ENCODE results near the gene CMSS1.

Gene CMSS1

DNA sequence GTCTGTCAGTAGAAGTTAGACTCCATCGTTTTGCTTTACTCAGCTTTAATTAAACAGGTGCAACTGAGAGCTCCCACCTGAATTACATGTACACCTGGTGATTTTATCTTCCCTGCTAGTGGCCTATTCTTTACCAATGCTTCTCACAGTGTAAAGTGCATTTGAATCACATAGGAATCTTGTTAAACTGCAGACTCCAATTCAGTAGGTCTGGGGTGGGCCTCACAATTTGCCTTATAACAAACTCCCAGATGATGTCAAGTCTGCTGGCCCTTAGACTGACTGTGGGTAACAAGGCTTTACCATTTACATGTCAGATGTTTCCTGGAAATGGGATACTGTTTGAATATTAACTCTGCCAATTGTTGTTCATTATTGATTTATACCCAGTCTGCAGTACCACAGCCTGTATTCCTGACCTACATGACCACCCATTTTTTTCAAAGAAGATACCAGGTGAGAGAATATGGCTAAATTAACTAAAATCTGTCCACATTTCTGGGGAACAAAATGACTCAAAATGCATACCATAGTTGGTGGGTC lies 37.2 kb downstream of the CMSS1 start:
- DNase-seq (ENCODE audit: low spot score): no peak

DNA sequence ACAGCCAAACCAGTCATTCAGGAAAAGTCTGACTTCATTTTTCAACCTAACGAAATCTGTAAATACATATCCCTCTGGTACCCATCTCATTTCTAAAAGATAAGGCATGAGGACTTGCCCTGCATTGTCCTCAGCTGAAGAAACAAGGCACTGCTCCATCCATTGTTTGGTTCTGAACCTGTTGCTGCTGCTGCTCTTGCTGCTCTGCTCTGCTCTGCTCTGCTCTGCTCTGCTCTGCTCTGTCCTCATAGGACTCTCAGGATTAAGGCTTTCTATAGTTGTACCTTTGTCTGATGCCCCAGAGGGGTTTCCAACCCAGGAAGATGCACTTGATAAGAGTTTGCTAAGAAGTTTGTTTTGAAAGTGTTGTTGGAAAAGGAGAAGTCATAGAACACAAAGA lies 38.2 kb downstream of the CMSS1 start:
- no peak for DNase-seq (ENCODE audit: low spot score)

DNA sequence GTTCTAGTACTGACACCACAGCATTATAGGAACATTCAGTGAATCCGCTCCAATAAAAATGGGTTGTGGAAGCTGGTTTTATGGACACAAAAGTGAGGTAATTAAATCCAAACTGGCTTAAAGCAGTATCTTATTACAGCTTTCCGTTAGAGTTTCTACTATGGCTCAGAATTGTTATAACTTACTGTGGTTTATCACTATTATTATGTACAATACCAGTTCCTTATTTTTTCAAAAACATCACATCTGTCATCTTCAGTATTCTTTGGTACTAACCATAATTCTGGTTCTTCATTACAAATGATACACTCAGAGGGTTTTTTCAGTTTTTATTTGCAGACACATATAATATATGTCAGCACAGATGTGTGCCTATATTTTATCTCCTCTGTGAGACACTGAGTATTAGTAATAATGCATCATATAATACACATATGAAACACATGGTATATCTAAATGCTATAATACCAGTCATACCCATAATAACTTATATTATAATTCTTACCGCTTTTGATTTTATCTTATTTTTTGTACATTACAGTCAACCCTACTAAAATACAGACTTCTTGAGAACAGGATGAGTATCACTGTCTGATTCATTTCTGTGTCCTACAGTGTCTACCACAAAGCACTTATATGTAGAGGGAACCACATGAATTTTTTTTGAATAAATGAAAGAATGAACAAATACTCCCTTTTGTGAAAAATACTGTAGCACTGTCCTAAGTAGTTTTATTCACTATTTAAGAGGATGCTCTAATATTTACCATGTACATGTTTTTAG lies 39.0 kb downstream of the CMSS1 start:
- no peak for DNase-seq (ENCODE audit: low spot score)

- DNase-seq (ENCODE audit: low spot score): no peak
Observed at GRCh38 chr3:99857278-99857677, 39.6 kb downstream of the CMSS1 start.

DNA sequence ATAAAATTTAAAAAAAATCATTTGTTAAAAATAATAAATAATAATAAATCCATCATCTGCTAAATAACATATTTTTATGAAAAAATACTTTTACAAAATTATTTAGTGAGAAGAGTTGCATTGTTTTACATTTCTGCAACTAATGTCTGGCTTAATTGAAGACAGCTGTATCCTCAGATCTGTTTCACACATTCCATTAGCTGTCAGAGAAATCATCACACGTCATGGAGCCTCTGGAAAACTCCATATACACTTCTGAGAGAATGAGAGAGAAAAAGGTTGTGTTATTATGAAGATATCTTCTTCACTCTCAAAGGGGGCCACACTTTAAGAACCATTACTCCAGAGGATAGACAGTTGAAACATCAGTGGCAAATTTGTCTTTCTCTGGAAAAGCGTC lies 40.8 kb downstream of the CMSS1 start:
- DNase-seq (ENCODE audit: low spot score): no peak

DNA sequence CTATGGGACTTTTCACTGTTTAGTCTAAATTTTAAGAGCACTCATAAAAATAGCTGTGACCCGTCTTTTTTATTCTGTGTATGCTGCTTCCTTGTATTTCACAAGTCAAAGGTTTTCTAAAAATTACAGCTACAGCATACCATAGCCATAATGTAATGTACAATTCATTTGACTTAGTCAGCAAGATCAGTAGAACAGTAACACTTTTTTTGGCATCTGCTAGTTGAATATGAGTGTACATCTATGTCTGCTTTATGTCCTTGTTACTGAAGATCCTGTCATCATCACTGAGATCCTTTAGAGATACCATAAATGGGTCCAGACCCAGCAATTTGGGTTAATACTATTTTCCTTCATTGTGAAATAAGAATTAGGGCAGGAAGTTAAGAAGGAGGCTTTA lies 42.2 kb downstream of the CMSS1 start:
- DNase-seq (ENCODE audit: low spot score): no peak

DNA sequence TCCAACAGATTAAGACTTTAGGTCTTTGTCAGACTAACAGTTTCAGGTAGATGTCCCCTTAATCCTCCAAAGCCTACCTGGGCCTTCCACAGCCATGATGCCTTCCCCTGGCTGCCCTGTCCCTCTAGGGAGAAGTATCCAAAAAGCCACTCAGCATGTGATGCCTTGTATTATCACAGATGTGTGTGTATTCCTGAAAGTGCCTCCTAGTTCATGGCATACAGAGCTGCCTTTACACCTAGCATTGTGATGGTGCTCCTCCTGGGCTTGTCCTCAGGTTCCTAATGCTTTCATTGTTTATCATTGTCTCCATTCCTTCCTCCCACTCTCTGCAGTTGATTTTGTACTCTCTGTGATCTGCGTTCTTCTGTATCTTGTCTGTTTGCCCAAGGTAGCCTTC lies 43.6 kb downstream of the CMSS1 start:
- DNase-seq (ENCODE audit: low spot score): no peak

- DNase-seq (ENCODE audit: low spot score): no peak
Observed at GRCh38 chr3:99862208-99862607, 44.5 kb downstream of the CMSS1 start.

DNA sequence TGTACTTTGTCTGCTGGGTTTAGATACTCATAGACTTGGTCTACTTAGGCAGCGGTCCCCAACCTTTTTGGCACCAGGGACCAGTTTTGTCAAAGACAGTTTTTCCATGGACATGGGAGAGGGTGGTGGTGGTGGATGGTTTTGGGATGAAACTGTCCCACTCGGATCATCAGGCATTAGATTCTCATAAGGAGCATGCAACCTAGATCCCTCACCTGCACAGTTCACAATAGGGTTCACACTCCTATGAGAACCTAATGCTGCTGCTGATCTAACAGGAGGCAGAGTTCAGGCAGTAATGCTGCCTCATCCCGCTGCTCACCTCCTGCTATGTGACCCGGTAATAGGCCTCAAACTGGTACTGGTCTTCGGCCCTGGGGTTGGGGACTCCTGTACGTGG lies 45.3 kb downstream of the CMSS1 start:
- DNase-seq (ENCODE audit: low spot score): no peak

GRCh38 chr3:99863588-99863987 lies 45.9 kb downstream of the CMSS1 start:
- DNase-seq (ENCODE audit: low spot score): no peak

DNA sequence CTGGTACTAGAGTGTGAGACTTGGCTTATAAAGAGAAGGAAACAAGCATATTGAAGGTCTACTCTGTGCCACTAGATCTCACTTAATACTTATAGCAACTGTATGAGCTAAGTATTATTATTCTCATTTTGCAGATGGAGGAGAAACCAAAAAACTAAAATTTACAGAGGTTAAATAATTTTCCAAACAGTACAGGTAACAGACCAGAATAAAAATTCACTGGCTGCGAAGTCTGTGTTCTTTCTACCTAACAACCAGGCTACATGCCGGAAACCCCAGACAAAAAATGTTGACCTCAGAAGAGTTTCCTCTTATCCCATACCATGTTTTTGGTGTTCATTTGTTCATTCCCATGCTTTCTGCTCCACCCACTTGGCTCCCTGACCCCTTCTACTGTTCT lies 46.6 kb downstream of the CMSS1 start:
- no peak for DNase-seq (ENCODE audit: low spot score)

DNA sequence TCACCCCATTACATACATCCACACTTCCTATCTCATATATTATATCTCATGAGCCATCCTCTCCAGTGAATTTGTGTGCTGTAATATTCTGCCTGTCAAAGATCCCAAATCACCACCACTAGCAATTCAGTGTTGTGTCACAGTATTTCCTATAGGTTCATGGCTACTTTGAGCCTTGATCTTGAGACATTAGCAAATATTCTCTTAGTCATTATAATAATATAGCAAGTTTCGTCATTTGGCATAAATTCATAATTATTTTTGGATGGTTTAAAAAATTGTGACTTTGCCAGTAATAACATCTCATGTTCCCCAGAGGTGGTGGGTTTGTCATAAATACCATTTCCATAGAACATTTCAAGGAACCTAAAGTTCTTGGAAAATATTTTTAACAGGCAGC lies 47.7 kb downstream of the CMSS1 start:
- DNase-seq (ENCODE audit: low spot score): no peak

- DNase-seq (ENCODE audit: low spot score): no peak
Observed at GRCh38 chr3:99866261-99866761, 48.6 kb downstream of the CMSS1 start.

GRCh38 chr3:99867594-99868310 lies 50.1 kb downstream of the CMSS1 start:
- DNase-seq (ENCODE audit: low spot score): no peak

DNA sequence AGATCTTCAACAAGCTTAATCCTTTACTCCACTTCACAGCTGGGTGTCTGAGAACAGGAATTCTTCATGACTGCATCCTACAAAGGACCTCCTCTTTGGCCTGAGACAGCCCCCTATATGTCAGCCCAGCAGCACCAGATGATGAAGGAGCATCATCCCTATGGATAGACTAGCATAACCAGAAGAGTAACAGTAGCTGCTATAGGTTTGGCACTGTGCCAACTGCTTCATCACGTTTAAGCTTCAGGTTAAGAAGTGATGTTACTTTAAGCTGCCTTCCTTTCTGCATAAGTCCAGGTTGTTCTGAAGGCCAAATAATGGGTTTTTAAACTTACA lies 50.6 kb downstream of the CMSS1 start:
- DNase-seq (ENCODE audit: low spot score): no peak

DNA sequence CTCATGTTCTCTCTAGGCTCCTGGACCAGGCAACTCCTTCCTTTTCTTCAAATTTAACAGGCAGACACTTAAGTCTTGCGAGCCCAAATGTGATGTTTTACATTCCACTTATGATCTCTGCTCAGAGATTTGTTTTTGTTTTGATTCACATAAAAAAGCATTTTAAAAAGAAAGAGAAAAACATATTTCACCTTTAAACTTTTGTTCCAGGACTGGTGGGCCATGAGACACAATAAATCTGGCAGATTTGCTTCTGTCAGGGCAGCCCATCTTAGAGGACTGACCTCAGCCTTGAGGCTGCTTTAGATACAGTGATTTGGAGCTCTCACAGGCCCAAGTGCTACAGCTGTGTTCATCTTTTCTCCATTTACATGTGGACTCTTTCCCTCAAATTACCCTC lies 52.0 kb downstream of the CMSS1 start:
- DNase-seq (ENCODE audit: low spot score): no peak

- DNase-seq (ENCODE audit: low spot score): no peak
Observed at GRCh38 chr3:99870712-99871111, 53.0 kb downstream of the CMSS1 start.

GRCh38 chr3:99871231-99872045 lies 53.8 kb downstream of the CMSS1 start:
- no peak for DNase-seq (ENCODE audit: low spot score)

DNA sequence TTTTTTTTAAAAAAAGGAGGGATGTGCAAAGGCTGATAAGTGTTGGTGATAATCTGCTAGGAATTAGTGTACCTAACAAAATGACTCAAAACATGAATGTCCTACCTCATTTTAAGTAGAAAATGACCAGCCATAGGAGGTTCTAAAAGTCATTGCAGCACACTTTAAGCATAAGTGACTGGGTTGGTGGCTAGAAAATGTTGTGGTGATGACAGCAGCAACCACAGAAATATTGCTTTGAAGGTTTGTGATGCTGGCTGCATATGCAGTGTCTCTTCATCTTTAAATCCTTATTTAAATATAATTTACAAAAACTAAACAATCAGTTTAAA lies 55.2 kb downstream of the CMSS1 start:
- no peak for DNase-seq (ENCODE audit: low spot score)

- DNase-seq (ENCODE audit: low spot score): no peak
Observed at GRCh38 chr3:99873269-99874102, 55.8 kb downstream of the CMSS1 start.

DNA sequence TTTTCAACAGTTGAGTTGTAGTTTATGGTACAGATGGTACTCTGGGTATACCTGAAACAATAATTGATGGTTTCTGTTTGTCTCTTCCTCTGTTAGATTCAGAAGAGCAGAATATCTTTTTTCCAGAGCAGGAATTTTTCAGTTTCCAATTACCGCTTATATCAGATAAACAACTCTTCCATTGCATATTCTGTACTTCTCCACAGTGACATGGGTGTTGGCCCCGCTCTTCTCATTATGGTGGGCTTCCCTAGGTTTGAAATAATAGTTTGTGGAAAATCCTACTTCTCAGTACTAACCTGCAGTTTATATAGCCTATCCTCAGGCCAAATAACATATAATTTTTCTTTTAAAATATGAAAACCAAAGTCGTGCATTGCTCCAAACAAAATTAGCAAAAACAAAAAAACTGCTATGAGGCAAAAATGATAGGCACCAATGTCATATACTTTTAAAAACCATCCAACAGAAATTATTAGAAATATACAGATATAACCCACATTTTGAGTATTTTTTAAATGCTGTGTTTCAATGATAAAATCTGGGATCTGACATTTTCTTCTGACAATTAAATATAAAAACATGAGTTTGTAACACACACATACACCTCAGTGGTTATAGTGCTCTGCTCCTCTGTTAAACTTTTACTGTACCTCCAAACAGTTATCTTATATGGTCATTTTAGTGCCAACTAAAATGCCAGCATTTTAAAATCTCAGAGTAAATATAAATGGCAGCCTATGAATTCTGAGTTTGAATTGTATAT lies 56.8 kb downstream of the CMSS1 start:
- no peak for DNase-seq (ENCODE audit: low spot score)

Measured in germinal center (tissue), 1 donor.